A549 (cell line): ENCODE measurements around the gene CHCHD6.

Experiments
- EHMT2 ChIP-seq: fragments of 200-600 bp; sonication (generic); IDR thresholded peaks from 2 replicates; pipeline ENCODE4 v1.6.1; 2016; ENCODE audit warnings: antibody characterized with exemption, low read depth, mild to moderate bottlenecking, moderate library complexity
- HDAC2 ChIP-seq: fragments of 200-600 bp; sonication (generic); IDR thresholded peaks from 2 replicates; pipeline ENCODE4 v1.6.1; 2016
- HOXA7 ChIP-seq: fragments of 250-450 bp; sonication (Bioruptor Pico); IDR thresholded peaks from 2 replicates; pipeline ENCODE4 v1.5.0; 2020; ENCODE audit warnings: mild to moderate bottlenecking, moderate library complexity
- POLR2A ChIP-seq: IDR thresholded peaks from 2 replicates; pipeline ENCODE4 v1.6.1; 2012; ENCODE audit warnings: mild to moderate bottlenecking, low read length
- POLR2AphosphoS2 ChIP-seq: conservative IDR thresholded peaks from 2 replicates; pipeline ENCODE4 v1.6.1; 2012; ENCODE audit warnings: low read length, improper control_type of control experiment, inconsistent platforms
- RFX5 ChIP-seq: fragments of 450-650 bp; IDR thresholded peaks from 2 replicates; pipeline ENCODE4 v1.7.1; 2014; ENCODE audit warnings: antibody characterized with exemption, mild to moderate bottlenecking, moderate library complexity
- ZFP36 ChIP-seq: fragments of 450-650 bp; IDR thresholded peaks from 2 replicates; pipeline ENCODE4 v1.6.1; 2014; ENCODE audit warnings: borderline replicate concordance; ENCODE audit not compliant: partially characterized antibody
- TF ChIP-seq, protein P1 (sequence below): fragments of >200 bp; sonication (Bioruptor Twin); formaldehyde crosslinking; IDR thresholded peaks from 3 replicates; pipeline ENCODE4 v1.5.1; 2016
- TF ChIP-seq, protein P2 (sequence below): IDR thresholded peaks from 2 replicates; pipeline ENCODE4 v1.6.1; 2012; ENCODE audit warnings: low read depth, borderline replicate concordance
- TF ChIP-seq, protein P3 (sequence below): fragments of >200 bp; sonication (Bioruptor Twin); formaldehyde crosslinking; IDR thresholded peaks from 3 replicates; pipeline ENCODE4 v1.6.1; 2016
- TF ChIP-seq, protein P4 (sequence below): fragments of 200-600 bp; sonication (generic); IDR thresholded peaks from 2 replicates; pipeline ENCODE4 v1.6.1; 2016; ENCODE audit warnings: antibody characterized with exemption, mild to moderate bottlenecking, moderate library complexity

DNA sequence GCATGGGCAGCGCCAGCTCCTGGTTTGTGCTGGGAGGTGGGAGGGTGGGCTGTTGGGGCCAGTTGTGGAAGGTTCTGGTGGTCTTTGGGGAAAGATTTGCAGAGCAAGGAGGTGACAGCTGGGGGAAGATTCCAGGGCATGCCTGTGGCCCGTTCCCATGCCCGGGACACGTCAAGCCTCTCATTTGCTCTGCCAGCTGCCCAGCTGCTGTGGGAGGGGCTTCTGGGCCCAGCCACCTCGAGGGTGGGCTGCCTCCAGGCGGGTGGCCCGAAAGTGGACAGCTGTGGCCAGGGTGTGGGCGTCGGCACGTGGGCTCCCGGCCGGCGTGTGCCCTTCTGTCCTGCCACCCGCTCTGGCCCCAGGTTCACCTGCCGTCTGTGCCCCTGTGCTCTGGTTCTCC, 296.1 kb downstream of the CHCHD6 start:
- TF ChIP-seq, protein P1, sequence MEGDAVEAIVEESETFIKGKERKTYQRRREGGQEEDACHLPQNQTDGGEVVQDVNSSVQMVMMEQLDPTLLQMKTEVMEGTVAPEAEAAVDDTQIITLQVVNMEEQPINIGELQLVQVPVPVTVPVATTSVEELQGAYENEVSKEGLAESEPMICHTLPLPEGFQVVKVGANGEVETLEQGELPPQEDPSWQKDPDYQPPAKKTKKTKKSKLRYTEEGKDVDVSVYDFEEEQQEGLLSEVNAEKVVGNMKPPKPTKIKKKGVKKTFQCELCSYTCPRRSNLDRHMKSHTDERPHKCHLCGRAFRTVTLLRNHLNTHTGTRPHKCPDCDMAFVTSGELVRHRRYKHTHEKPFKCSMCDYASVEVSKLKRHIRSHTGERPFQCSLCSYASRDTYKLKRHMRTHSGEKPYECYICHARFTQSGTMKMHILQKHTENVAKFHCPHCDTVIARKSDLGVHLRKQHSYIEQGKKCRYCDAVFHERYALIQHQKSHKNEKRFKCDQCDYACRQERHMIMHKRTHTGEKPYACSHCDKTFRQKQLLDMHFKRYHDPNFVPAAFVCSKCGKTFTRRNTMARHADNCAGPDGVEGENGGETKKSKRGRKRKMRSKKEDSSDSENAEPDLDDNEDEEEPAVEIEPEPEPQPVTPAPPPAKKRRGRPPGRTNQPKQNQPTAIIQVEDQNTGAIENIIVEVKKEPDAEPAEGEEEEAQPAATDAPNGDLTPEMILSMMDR, result no peak
- TF ChIP-seq, protein P2, sequence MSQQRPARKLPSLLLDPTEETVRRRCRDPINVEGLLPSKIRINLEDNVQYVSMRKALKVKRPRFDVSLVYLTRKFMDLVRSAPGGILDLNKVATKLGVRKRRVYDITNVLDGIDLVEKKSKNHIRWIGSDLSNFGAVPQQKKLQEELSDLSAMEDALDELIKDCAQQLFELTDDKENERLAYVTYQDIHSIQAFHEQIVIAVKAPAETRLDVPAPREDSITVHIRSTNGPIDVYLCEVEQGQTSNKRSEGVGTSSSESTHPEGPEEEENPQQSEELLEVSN, result no peak
- no peak for TF ChIP-seq RFX5
- TF ChIP-seq POLR2AphosphoS2, result no peak
- TF ChIP-seq, protein P3, sequence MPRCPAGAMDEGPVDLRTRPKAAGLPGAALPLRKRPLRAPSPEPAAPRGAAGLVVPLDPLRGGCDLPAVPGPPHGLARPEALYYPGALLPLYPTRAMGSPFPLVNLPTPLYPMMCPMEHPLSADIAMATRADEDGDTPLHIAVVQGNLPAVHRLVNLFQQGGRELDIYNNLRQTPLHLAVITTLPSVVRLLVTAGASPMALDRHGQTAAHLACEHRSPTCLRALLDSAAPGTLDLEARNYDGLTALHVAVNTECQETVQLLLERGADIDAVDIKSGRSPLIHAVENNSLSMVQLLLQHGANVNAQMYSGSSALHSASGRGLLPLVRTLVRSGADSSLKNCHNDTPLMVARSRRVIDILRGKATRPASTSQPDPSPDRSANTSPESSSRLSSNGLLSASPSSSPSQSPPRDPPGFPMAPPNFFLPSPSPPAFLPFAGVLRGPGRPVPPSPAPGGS, result no peak
- TF ChIP-seq HOXA7, result no peak
- TF ChIP-seq POLR2A, result no peak
- TF ChIP-seq, protein P4, sequence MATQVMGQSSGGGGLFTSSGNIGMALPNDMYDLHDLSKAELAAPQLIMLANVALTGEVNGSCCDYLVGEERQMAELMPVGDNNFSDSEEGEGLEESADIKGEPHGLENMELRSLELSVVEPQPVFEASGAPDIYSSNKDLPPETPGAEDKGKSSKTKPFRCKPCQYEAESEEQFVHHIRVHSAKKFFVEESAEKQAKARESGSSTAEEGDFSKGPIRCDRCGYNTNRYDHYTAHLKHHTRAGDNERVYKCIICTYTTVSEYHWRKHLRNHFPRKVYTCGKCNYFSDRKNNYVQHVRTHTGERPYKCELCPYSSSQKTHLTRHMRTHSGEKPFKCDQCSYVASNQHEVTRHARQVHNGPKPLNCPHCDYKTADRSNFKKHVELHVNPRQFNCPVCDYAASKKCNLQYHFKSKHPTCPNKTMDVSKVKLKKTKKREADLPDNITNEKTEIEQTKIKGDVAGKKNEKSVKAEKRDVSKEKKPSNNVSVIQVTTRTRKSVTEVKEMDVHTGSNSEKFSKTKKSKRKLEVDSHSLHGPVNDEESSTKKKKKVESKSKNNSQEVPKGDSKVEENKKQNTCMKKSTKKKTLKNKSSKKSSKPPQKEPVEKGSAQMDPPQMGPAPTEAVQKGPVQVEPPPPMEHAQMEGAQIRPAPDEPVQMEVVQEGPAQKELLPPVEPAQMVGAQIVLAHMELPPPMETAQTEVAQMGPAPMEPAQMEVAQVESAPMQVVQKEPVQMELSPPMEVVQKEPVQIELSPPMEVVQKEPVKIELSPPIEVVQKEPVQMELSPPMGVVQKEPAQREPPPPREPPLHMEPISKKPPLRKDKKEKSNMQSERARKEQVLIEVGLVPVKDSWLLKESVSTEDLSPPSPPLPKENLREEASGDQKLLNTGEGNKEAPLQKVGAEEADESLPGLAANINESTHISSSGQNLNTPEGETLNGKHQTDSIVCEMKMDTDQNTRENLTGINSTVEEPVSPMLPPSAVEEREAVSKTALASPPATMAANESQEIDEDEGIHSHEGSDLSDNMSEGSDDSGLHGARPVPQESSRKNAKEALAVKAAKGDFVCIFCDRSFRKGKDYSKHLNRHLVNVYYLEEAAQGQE, result no peak
- no peak for TF ChIP-seq HDAC2
- TF ChIP-seq ZFP36, result no peak
- TF ChIP-seq EHMT2, result no peak
